Naive thymus-derived CD4-positive, alpha-beta T cell (primary cell): Measurements from ENCODE around the gene ZNF214. TPM values are rescaled to one million over a fixed set of nuclear protein-coding genes. Genes with fewer than 3 reads are reported as not detected.
A peak's percentile ranks its signal among the peaks of the same experiment; 100 is the strongest.
"Not testable (repeated sequence)": the region's sequence is repeated elsewhere in the genome, so short reads cannot be mapped to it uniquely, and the experiment has no call there.

ENCODE experiments used
- ATAC-seq: fragments of 150-1000 bp; cut with Tn5 transposase; 2 replicates; pipeline ENCODE4 v1.10.0; 2021; ENCODE audit warnings: mild to moderate bottlenecking, moderate library complexity
- CTCF ChIA-PET: fragments of 350-600 bp; sonication (Branson Sonifier 250); formaldehyde crosslinking; loops from one replicate; lab custom pipeline; 2021; ENCODE audit warnings: antibody characterized with exemption; lab: Charles Lee
- POLR2A ChIA-PET: fragments of 350-600 bp; sonication (Branson Sonifier 250); formaldehyde crosslinking; loops from one replicate; lab custom pipeline; 2021; ENCODE audit warnings: antibody characterized with exemption, inconsistent platforms; lab: Charles Lee
- DNase-seq, 9 donors: peaks; one replicate each; pipeline versions ENCODE4 v3.0.0 to v3.0.0-alpha.2; 2020 to 2022; ENCODE audit warnings: mixed read lengths in 1 of 9
- H3K27ac ChIP-seq: one replicate; pipeline ENCODE4 v1.7.0; 2013; ENCODE audit warnings: mild to moderate bottlenecking, low read depth, low read length, moderate library complexity
- H3K27me3 ChIP-seq, 2 donors: one replicate each; pipeline ENCODE4 v1.7.0; 2013; ENCODE audit warnings: low read length in 2 of 2, mild to moderate bottlenecking in 2 of 2, moderate library complexity in 2 of 2; ENCODE audit not compliant: control insufficient read depth in 2 of 2, insufficient read depth in 2 of 2
- H3K36me3 ChIP-seq, 3 experiments: 1 replicate in 2 of 3; 2 replicates in 1 of 3; pipeline ENCODE4 v1.7.0; 2013; ENCODE audit warnings: low read length in 3 of 3, mild to moderate bottlenecking in 3 of 3, moderate library complexity in 1 of 3; ENCODE audit not compliant: insufficient read depth in 3 of 3, control insufficient read depth in 2 of 3
- H3K4me1 ChIP-seq, 2 donors: one replicate each; pipeline ENCODE4 v1.7.0; 2013; ENCODE audit warnings: low read length in 2 of 2, mild to moderate bottlenecking in 2 of 2, moderate library complexity in 1 of 2; ENCODE audit not compliant: control insufficient read depth in 2 of 2, insufficient read depth in 2 of 2
- H3K4me3 ChIP-seq: 2 replicates; pipeline ENCODE4 v1.7.0; 2013; ENCODE audit warnings: mild to moderate bottlenecking, low read length
- H3K9me3 ChIP-seq, 3 experiments: 1 replicate in 2 of 3; 2 replicates in 1 of 3; pipeline ENCODE4 v1.7.0; 2013; ENCODE audit warnings: low read length in 3 of 3; ENCODE audit not compliant: control insufficient read depth in 2 of 3
- H3K27ac Mint-ChIP-seq, 9 donors: one replicate each; pipeline ENCODE4 v1.8.0; 2020 to 2022; ENCODE audit warnings: mixed read lengths in 9 of 9, mild to moderate bottlenecking in 8 of 9, moderate library complexity in 5 of 9, inconsistent platforms in 2 of 9
- H3K27me3 Mint-ChIP-seq, 5 donors: one replicate each; pipeline ENCODE4 v1.8.0; 2021 to 2022; ENCODE audit warnings: mixed read lengths in 5 of 5, mild to moderate bottlenecking in 1 of 5
- H3K36me3 Mint-ChIP-seq, 5 donors: one replicate each; pipeline ENCODE4 v1.8.0; 2020 to 2022; ENCODE audit warnings: mixed read lengths in 5 of 5, mild to moderate bottlenecking in 3 of 5, inconsistent platforms in 1 of 5
- H3K4me1 Mint-ChIP-seq, 7 donors: one replicate each; pipeline ENCODE4 v1.8.0; 2020 to 2022; ENCODE audit warnings: mixed read lengths in 7 of 7, mild to moderate bottlenecking in 3 of 7, inconsistent platforms in 1 of 7
- H3K4me3 Mint-ChIP-seq, 10 donors: one replicate each; pipeline ENCODE4 v1.8.0; 2020 to 2022; ENCODE audit warnings: mild to moderate bottlenecking in 10 of 10, mixed read lengths in 10 of 10, moderate library complexity in 6 of 10, inconsistent platforms in 2 of 10
- H3K9me3 Mint-ChIP-seq, 11 donors: one replicate each; pipeline ENCODE4 v1.8.0; 2020 to 2022; ENCODE audit warnings: mixed read lengths in 11 of 11, mild to moderate bottlenecking in 4 of 11, inconsistent platforms in 1 of 11, moderate library complexity in 1 of 11
- intact Hi-C, 2 donors: fragments of 100-400 bp; cut with micrococcal nuclease; formaldehyde crosslinking; loops; one replicate each; pipeline ENCODE4 v1.15.1; 2023
- polyA plus RNA-seq, 2 donors: library from polyadenylated mRNA; unstranded; fragments of 300-500 nt; fragmentation: Illumina TruSeq; gene quantifications; one replicate each; pipeline ENCODE4 v1.2.3, GENCODE V29; 2021
- total RNA-seq, 6 experiments: library from RNA in 5 of 6; stranded (reverse) in 5 of 6; gene quantifications; 1 replicate in 5 of 6; 2 replicates in 1 of 6; pipeline ENCODE4 v1.2.3 and lab custom pipeline; 2021 to 2026

ZNF214 gene
- total and polyA plus RNA-seq, 7 experiments from 2014 or later, result not detected

DNA sequence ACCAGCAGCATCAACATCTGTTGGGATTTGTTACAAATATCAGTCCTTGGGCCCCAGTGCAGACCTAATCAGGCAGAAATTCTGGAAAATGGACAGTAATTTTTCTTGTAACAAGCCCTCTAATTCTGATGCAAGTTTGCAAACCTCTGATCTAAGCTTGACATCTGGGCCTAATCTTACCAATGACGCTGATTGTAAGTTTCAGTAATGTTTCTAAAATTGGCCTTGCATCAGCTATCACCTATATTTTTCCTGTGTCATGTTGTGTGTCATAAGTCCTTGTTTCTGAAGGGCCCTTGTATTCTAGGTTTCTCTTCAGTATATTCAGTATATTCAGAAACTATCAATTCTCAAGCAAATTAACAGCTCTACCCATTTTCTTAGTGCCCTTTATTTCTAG, 57.5 kb downstream of the ZNF214 start:
- Mint-ChIP-seq H3K4me3 (no peak overlapping the region), H3K36me3 (peaks cover 0 to 4% (median 0%) of the 10 kb centered on the region in 5 donors), H3K27me3 (peaks cover 0 to 8% (median 0%) of the 10 kb centered on the region in 5 donors), H3K4me1 (no peaks in the 10 kb centered on the region), H3K9me3 (peaks cover 0 to 10% (median 3%) of the 10 kb centered on the region in 11 donors), H3K27ac (no peak overlapping the region)
- Histone ChIP-seq H3K4me3 (no peak overlapping the region), H3K9me3 (no peaks in the 10 kb centered on the region), H3K27me3 (no peaks in the 10 kb centered on the region), H3K27ac (no peak overlapping the region), H3K4me1 (no peaks in the 10 kb centered on the region), H3K36me3 (no peaks in the 10 kb centered on the region)
- intact Hi-C loops, result no loop called here
- POLR2A ChIA-PET, result no interaction called here
- DNase-seq (no peak), ATAC-seq (no peak)
- CTCF ChIA-PET, result no interaction called here

- ChIA-PET POLR2A (no interaction called here), CTCF (no interaction called here)
- H3K36me3 ChIP-seq, result no peaks in the 10 kb centered on the region
- peaks cover 0 to 10% (median 0%) of the 10 kb centered on the region in 5 donors for H3K27me3 Mint-ChIP-seq
- H3K4me3 Mint-ChIP-seq, result no peak overlapping the region
- H3K27ac Mint-ChIP-seq, result no peak overlapping the region
- DNase-seq, result no peak
- no peaks in the 10 kb centered on the region for H3K27me3 ChIP-seq
- no peaks in the 10 kb centered on the region for H3K9me3 ChIP-seq
- peaks cover 0 to 5% (median 0%) of the 10 kb centered on the region in 11 donors for H3K9me3 Mint-ChIP-seq
- H3K27ac ChIP-seq, result no peak overlapping the region
- no peaks in the 10 kb centered on the region for H3K4me1 ChIP-seq
- H3K4me1 Mint-ChIP-seq, result no peaks in the 10 kb centered on the region
- ATAC-seq, result no peak
- H3K36me3 Mint-ChIP-seq, result peaks cover 0 to 4% (median 0%) of the 10 kb centered on the region in 5 donors
- intact Hi-C loops, result no loop called here
- no peak overlapping the region for H3K4me3 ChIP-seq
Observed at GRCh38 chr11:6962141-6962540, 58.0 kb downstream of the ZNF214 start.

GRCh38 chr11:6954248-6954647, 65.9 kb downstream of the ZNF214 start:
- H3K4me3 ChIP-seq, POLR2A ChIA-PET, H3K4me1 Mint-ChIP-seq, H3K4me1 ChIP-seq, CTCF ChIA-PET, H3K9me3 ChIP-seq, H3K27me3 ChIP-seq, H3K27ac Mint-ChIP-seq, intact Hi-C loops, ATAC-seq, H3K4me3 Mint-ChIP-seq, H3K27ac ChIP-seq, H3K36me3 ChIP-seq: not testable (repeated sequence)
- Mint-ChIP-seq H3K27me3 (peaks cover 0 to 12% (median 0%) of the 10 kb centered on the region in 5 donors), H3K36me3 (peaks cover 0 to 12% (median 4%) of the 10 kb centered on the region in 5 donors), H3K9me3 (peaks cover 0 to 18% (median 4%) of the 10 kb centered on the region in 11 donors)
- peak in 1 of 9 donors; percentile 6 for DNase-seq

Other genes starting within 250 kb of the ZNF214 start
- under 1 TPM in 1 of 5 experiments, not detected in 4; 0.15 TPM for gene OR2AG2, start 248.4 kb downstream of the ZNF214 start, total RNA-seq
- gene OR2AG2, start 248.4 kb downstream of the ZNF214 start, polyA plus RNA-seq, result not detected
- gene OR2AG1, start 237.3 kb downstream of the ZNF214 start, total RNA-seq, result not detected
- not detected for gene OR2AG1, start 237.3 kb downstream of the ZNF214 start, polyA plus RNA-seq
- gene OR6A2, start 220.7 kb downstream of the ZNF214 start, total RNA-seq, result under 1 TPM in 1 of 5 experiments, not detected in 4; 0.34 TPM
- not detected for gene OR6A2, start 220.7 kb downstream of the ZNF214 start, polyA plus RNA-seq
- gene OR10A5, start 174.7 kb downstream of the ZNF214 start, total RNA-seq, result not detected
- gene OR10A5, start 174.7 kb downstream of the ZNF214 start, polyA plus RNA-seq, result not detected
- under 1 TPM in 1 of 5 experiments, not detected in 4; 0.05 TPM for gene OR10A2, start 157.3 kb downstream of the ZNF214 start, total RNA-seq
- gene OR10A2, start 157.3 kb downstream of the ZNF214 start, polyA plus RNA-seq, result not detected
- gene OR10A4, start 143.7 kb downstream of the ZNF214 start, total RNA-seq, result not detected
- not detected for gene OR10A4, start 143.7 kb downstream of the ZNF214 start, polyA plus RNA-seq
- under 1 TPM in 1 of 5 experiments, not detected in 4; 0.27 TPM for gene OR2D2, start 127.8 kb downstream of the ZNF214 start, total RNA-seq
- not detected for gene OR2D2, start 127.8 kb downstream of the ZNF214 start, polyA plus RNA-seq
- gene OR2D3, start 99.3 kb downstream of the ZNF214 start, total RNA-seq, result not detected
- gene OR2D3, start 99.3 kb downstream of the ZNF214 start, polyA plus RNA-seq, result not detected
- gene ZNF215, start 93.9 kb downstream of the ZNF214 start, total RNA-seq, result 1 to 10 TPM in 1 of 5 experiments, under 1 TPM in 3, not detected in 1; 0.35 to 2.4 (median 0.55) TPM
- under 1 TPM in 1 of 2 donors, not detected in 1; 0.43 TPM for gene ZNF215, start 93.9 kb downstream of the ZNF214 start, polyA plus RNA-seq
- gene NLRP14, start 133 bp upstream of the ZNF214 start, total RNA-seq, result under 1 TPM in 2 of 5 experiments, not detected in 3; 0.17 TPM
- gene NLRP14, start 133 bp upstream of the ZNF214 start, polyA plus RNA-seq, result not detected
- gene RBMXL2, start 68.7 kb upstream of the ZNF214 start, total RNA-seq, result not detected
- gene RBMXL2, start 68.7 kb upstream of the ZNF214 start, polyA plus RNA-seq, result not detected
- gene SYT9, start 231.6 kb upstream of the ZNF214 start, total RNA-seq, result under 1 TPM in 1 of 5 experiments, not detected in 4; 0.10 TPM
- under 1 TPM in 1 of 2 donors, not detected in 1; 0.06 TPM for gene SYT9, start 231.6 kb upstream of the ZNF214 start, polyA plus RNA-seq